Nephron (organoid): ENCODE results near the gene TELO2.

Experiments used
- H3K27ac Mint-ChIP-seq, 3 experiments: 2 replicates each; pipeline ENCODE4 v1.8.0; 2020; ENCODE audit warnings: mixed read lengths in 3 of 3, mild to moderate bottlenecking in 2 of 3, moderate library complexity in 1 of 3
- H3K27me3 Mint-ChIP-seq: 2 replicates; pipeline ENCODE4 v1.8.0; 2021; ENCODE audit warnings: low read depth, mild to moderate bottlenecking, moderate library complexity, mixed read lengths
- H3K36me3 Mint-ChIP-seq: 2 replicates; pipeline ENCODE4 v1.8.0; 2020; ENCODE audit warnings: low read depth, mixed read lengths
- H3K4me1 Mint-ChIP-seq: 2 replicates; pipeline ENCODE4 v1.8.0; 2020; ENCODE audit warnings: mixed read lengths
- H3K4me3 Mint-ChIP-seq, 3 experiments: 2 replicates each; pipeline ENCODE4 v1.8.0; 2020; ENCODE audit warnings: mild to moderate bottlenecking in 3 of 3, mixed read lengths in 3 of 3, moderate library complexity in 2 of 3
- H3K9me3 Mint-ChIP-seq: 2 replicates; pipeline ENCODE4 v1.8.0; 2020; ENCODE audit warnings: mixed read lengths
- TF ChIP-seq, protein P1 (sequence below), 3 experiments: fragments of 200-600 bp; sonication (generic); IDR thresholded peaks; one replicate each; pipeline ENCODE4 v1.5.0; 2021; ENCODE audit warnings: antibody characterized with exemption in 3 of 3; ENCODE audit not compliant: unreplicated experiment in 3 of 3

The TELO2 gene

DNA sequence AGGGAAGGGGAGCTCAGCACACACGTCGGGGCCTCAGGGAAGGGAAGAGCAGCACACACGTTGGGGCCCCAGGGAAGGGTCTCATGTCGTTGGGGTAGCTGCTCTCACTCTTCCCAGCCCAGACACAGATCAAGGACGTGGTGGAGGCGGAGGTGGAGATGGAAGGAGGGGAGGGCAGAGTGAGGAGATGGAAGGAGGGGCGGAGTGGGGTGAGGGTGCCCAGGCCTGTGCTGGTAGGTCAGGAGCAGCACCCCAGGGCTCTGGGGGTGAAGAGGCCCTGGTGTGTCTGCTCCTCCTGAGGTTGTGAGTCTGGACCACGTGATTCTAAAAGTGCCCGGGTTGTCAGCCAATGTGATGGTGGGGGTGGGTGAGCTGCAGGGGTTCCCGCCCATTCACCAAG, 33.2 kb upstream of the TELO2 start:
- Mint-ChIP-seq H3K4me1 (peaks cover 4% of the 10 kb centered on the region), H3K36me3 (peaks cover 7% of the 10 kb centered on the region), H3K27ac (no peak overlapping the region), H3K4me3 (no peak overlapping the region), H3K9me3 (no peaks in the 10 kb centered on the region), H3K27me3 (no peaks in the 10 kb centered on the region)
- TF ChIP-seq, protein P1, sequence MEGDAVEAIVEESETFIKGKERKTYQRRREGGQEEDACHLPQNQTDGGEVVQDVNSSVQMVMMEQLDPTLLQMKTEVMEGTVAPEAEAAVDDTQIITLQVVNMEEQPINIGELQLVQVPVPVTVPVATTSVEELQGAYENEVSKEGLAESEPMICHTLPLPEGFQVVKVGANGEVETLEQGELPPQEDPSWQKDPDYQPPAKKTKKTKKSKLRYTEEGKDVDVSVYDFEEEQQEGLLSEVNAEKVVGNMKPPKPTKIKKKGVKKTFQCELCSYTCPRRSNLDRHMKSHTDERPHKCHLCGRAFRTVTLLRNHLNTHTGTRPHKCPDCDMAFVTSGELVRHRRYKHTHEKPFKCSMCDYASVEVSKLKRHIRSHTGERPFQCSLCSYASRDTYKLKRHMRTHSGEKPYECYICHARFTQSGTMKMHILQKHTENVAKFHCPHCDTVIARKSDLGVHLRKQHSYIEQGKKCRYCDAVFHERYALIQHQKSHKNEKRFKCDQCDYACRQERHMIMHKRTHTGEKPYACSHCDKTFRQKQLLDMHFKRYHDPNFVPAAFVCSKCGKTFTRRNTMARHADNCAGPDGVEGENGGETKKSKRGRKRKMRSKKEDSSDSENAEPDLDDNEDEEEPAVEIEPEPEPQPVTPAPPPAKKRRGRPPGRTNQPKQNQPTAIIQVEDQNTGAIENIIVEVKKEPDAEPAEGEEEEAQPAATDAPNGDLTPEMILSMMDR (IDR thresholded peaks at IDR 0.05; ENCODE audit: unreplicated experiment in 3 of 3) = no peak

DNA sequence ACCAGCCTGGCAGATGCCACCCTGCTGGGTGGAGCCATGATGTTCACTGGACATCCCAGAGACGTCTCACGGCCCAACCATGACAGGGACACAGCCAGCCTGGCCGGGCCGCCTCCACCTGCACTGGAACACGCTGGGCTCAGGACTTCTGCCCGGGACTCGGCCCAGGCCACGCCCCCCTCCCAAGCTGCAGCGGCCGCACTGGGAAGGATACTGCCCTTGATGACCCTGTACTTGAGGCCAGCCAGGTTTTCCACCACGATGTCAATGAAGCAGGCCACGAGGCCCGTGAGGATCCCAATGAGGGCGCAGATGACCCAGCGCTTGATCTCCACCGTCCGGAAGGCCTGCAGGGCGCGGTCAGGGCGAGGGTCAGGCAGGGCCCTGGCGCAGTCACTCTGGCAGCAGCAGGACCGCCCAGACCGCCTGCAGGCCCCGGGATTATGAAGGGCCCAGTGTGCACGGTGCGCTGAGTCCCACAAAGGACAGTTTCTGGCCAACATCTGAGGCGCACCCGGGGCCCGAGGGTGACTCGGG, 32.5 kb upstream of the TELO2 start:
- H3K9me3 Mint-ChIP-seq = no peaks in the 10 kb centered on the region
- no peaks in the 10 kb centered on the region for H3K27me3 Mint-ChIP-seq
- peaks cover 4% of the 10 kb centered on the region for H3K4me1 Mint-ChIP-seq
- TF ChIP-seq, protein P1 (IDR thresholded peaks at IDR 0.05; ENCODE audit: unreplicated experiment in 3 of 3) = no peak
- no peak overlapping the region for H3K27ac Mint-ChIP-seq
- H3K36me3 Mint-ChIP-seq = peaks cover 7% of the 10 kb centered on the region
- H3K4me3 Mint-ChIP-seq = no peak overlapping the region

DNA sequence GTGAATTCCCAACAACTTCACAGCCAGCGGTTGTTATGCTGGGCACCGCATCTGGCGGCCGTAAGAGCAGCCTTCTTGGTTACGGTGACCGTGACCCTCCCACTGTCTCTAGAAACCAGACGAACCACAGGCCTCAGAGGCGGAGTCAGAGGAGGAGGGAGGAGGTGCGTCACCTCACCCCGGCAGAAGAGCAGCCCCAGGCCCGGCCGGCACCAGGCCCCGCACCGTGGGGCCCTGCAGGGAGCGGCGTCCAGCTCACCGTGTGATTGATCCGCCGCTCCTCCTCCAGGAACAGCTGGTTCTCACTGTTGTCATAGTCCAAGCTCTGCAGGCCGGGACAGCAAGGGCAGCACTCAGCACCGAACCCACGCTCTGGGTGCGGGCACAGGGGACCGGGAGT, 32.0 kb upstream of the TELO2 start:
- Mint-ChIP-seq H3K27me3 (no peaks in the 10 kb centered on the region), H3K9me3 (no peaks in the 10 kb centered on the region), H3K27ac (no peak overlapping the region), H3K4me1 (peaks cover 4% of the 10 kb centered on the region), H3K36me3 (peaks cover 7% of the 10 kb centered on the region), H3K4me3 (no peak overlapping the region)
- TF ChIP-seq, protein P1 (IDR thresholded peaks at IDR 0.05; ENCODE audit: unreplicated experiment in 3 of 3) = no peak

DNA sequence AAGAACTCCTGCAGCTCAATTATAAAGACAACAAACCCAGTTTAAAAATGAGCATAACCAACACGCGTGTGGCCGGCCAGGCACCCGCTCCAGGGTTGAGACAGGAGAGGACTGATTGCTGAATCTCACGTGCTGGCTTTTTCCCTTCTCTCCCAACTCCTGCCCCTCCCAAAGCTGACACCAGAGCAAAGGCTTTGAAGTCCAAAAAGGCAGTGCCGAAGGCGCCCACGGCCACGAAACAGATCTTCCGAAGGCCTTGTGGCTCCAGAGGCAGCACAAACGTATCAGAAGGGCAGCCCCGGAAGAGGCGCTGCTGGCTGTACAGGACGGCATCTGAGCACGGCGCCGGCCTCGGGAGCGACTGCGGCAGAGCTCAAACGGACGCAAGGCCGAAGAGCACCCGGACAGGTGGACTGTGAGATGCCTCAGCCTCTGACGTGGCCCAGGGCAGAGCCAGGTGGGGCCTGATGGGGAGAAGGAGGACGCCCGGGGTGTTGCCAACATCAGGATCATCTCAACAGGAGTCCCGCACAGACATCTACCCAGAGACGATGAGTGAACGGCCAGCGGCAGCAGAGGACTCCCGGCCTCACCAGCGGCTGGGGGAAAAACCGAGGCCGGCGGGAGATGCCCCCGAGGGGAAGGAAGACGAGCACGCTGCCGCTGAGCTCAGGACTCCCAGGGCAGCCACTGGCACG, 28.8 kb upstream of the TELO2 start:
- no peaks in the 10 kb centered on the region for H3K9me3 Mint-ChIP-seq
- H3K36me3 Mint-ChIP-seq = peaks cover 4% of the 10 kb centered on the region
- TF ChIP-seq, protein P1 (IDR thresholded peaks at IDR 0.05; ENCODE audit: unreplicated experiment in 3 of 3) = no peak
- no peaks in the 10 kb centered on the region for H3K4me1 Mint-ChIP-seq
- H3K27me3 Mint-ChIP-seq = peaks cover 3% of the 10 kb centered on the region
- H3K27ac Mint-ChIP-seq = no peak overlapping the region
- no peak overlapping the region for H3K4me3 Mint-ChIP-seq

DNA sequence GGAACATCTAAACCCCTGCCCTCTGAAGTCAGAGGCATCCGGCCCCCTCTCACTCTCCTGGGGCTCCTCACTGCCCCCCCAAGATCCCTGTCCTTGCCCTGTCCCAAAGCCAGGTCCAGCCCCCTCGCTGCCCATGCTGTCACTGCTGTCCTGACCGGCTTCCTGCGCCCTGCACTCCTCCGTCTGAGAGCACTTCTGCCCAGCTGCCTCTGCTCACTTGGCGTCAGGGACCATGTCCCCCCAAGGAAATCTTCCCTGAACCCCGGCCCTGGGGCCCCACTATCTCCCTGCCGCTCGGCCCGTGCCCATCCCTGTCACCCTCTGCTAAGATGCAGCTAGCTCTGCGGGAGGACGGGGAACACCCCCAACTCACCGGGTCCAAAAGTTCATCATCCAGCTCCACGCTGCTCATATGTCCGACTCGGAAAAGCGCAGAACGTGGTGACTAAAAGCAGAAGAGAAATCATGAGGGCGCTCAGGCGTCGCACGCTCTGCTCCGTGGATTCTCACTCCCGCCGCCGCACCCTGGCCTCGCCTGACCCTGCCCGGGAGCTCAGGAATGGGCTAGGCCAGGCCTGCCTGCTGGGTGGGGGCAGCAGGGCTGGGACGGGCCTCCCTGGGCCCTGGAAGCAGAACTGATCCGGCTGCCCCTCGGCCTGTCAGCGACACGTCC, 28.1 kb upstream of the TELO2 start:
- Mint-ChIP-seq H3K36me3 (peaks cover 4% of the 10 kb centered on the region), H3K9me3 (no peaks in the 10 kb centered on the region), H3K27ac (no peak overlapping the region), H3K27me3 (peaks cover 3% of the 10 kb centered on the region), H3K4me3 (no peak overlapping the region), H3K4me1 (peaks cover 4% of the 10 kb centered on the region)
- TF ChIP-seq, protein P1 (IDR thresholded peaks at IDR 0.05; ENCODE audit: unreplicated experiment in 3 of 3) = no peak
